Measurements from ENCODE around the gene SAMD1.

DNA sequence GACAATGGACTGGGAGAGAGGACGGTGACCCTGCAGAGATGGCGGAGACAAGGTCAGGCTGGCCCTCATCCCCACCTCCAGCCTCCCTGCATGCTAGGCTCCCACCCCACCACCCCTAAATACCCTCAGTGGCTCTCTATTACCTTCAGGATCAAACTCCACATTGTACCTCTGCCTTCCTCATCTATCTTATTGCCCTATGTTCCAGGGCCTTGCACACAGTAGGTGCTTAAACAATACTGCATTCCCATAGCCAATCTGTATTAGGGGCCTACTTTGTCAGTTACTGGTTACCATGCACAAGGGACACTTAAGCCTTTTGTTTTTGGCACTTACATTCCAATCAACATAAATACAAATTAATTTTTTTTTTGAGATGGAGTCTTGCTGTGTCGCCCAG is 35.2 kb downstream of the SAMD1 start:
- TF ChIP-seq ZNF3 (CRISPR knock-in tag; IDR thresholded peaks at IDR 0.05) (no peak), E2F2 (CRISPR knock-in tag; IDR thresholded peaks at IDR 0.05; ENCODE audit: borderline replicate concordance) (no peak), RAD21 (CRISPR knock-in tag; IDR thresholded peaks at IDR 0.05) (no peak), KIAA2018 (CRISPR knock-in tag; IDR thresholded peaks at IDR 0.05; ENCODE audit: borderline replicate concordance) (no peak), SETDB1 (CRISPR knock-in tag; IDR thresholded peaks at IDR 0.05; ENCODE audit: borderline replicate concordance) (no peak), POLR2A (IDR thresholded peaks at IDR 0.05; ENCODE audit: insufficient read depth in 1 of 2, low read depth in 2 of 2, low read length in 2 of 2) (no peak), SRSF9 (IDR thresholded peaks at IDR 0.05; ENCODE audit: borderline replicate concordance, insufficient read depth, low read depth, low read length, poor library complexity, severe bottlenecking) (no peak), CTCF (CRISPR knock-in tag; IDR thresholded peaks at IDR 0.05) (no peak), GMEB2 (CRISPR knock-in tag; IDR thresholded peaks at IDR 0.05; ENCODE audit: low read depth) (no peak), ASH2L (IDR thresholded peaks at IDR 0.05; ENCODE audit: insufficient read length, low read depth, low read length) (no peak), FOSL2 (CRISPR knock-in tag; IDR thresholded peaks at IDR 0.05) (no peak), SP1 (IDR thresholded peaks at IDR 0.05) (no peak), SP1 (CRISPR knock-in tag; IDR thresholded peaks at IDR 0.05) (no peak), ZNF274 (CRISPR knock-in tag; IDR thresholded peaks at IDR 0.05) (no peak)
